Adrenal gland (tissue), 12 donors: ENCODE results near the gene AMFR. TPM values are rescaled to one million over a fixed set of nuclear protein-coding genes. Genes with fewer than 3 reads are reported as not detected.

Experiments
- DNase-seq, 7 donors: peaks; one replicate each; pipeline ENCODE4 v3.0.0-alpha.2; 2019 to 2020
- H3K27ac ChIP-seq, 5 donors: fragments of 200-600 bp; sonication (generic) in 4 of 5; 1 replicate in 3 of 5; 2 replicates in 2 of 5; pipeline versions ENCODE4 v1.5.1 to v1.8.0; 2016 to 2020; ENCODE audit warnings: mild to moderate bottlenecking in 1 of 5
- H3K27me3 ChIP-seq: fragments of 200-600 bp; 2 replicates; pipeline ENCODE4 v1.8.0; 2021
- H3K36me3 ChIP-seq, 2 donors: fragments of 200-600 bp; replicated peaks in 1 of 2; 1 replicate in 1 of 2; 2 replicates in 1 of 2; pipeline versions ENCODE4 v1.5.1 to v1.8.0; 2018 to 2022
- H3K4me1 ChIP-seq, 2 donors: fragments of 200-600 bp; replicated peaks in 1 of 2; 1 replicate in 1 of 2; 2 replicates in 1 of 2; pipeline versions ENCODE4 v1.5.1 to v1.8.0; 2018 to 2021
- H3K4me3 ChIP-seq, 4 donors: fragments of 200-600 bp; sonication (generic) in 3 of 4; one replicate each; pipeline ENCODE4 v1.5.1; 2016 to 2018
- H3K9me3 ChIP-seq, 3 donors: fragments of 200-600 bp; sonication (generic) in 1 of 3; replicated peaks in 1 of 3; 1 replicate in 2 of 3; 2 replicates in 1 of 3; pipeline versions ENCODE4 v1.5.1 to v1.8.0; 2016 to 2021
- POLR2A ChIP-seq, 2 donors: fragments of 450-650 bp; IDR thresholded peaks; one replicate each; pipeline ENCODE4 v1.6.1; 2017; ENCODE audit warnings: antibody characterized with exemption in 2 of 2, mild to moderate bottlenecking in 2 of 2, moderate library complexity in 1 of 2
- WGBS, 4 donors: extraction: QIAGEN DNeasy Blood & Tissue Kit in 2 of 4; methylation state at CpG; one replicate each; pipeline versions ENCODE4 v1.1.5 to v1.1.7; 2013 to 2017; 5-methylcytosine and 5-hydroxymethylcytosine counted together
- intact Hi-C, 2 donors: fragments of 100-400 bp; cut with DNase I; formaldehyde crosslinking; loops; one replicate each; pipeline versions ENCODE4 v1.14.1 to v1.15.0; 2022 to 2023
- polyA plus RNA-seq, 3 donors: library from polyadenylated mRNA; stranded (reverse); fragments of 200-250 nt in 2 of 3; fragments of 350-450 nt in 1 of 3; fragmentation: Illumina TruSeq in 1 of 3; extraction: RNeasy Lipid Tissue Mini Kit (QIAGEN cat#74804) in 1 of 3; gene quantifications; one replicate each; pipeline ENCODE4 v1.2.3, GENCODE V29; 2013 to 2014
- total RNA-seq, 9 donors: library from RNA; depleted of rRNA in 4 of 9; stranded (reverse); fragments of >200 nt in 4 of 9; fragments of 120-200 nt in 1 of 9; fragmentation: NEBNext Ultra II Directional in 1 of 9; extraction: Animal tissue kit (Norgen Biotek cat#: 25700) in 1 of 9; gene quantifications; one replicate each; pipeline versions ENCODE4 v1.1.0 to v1.2.4, GENCODE V29; 2013 to 2023
- TF ChIP-seq, protein P1 (sequence below), 6 experiments: fragments of 450-650 bp in 4 of 6; fragments of 200-600 bp in 2 of 6; sonication (generic) in 1 of 6; IDR thresholded peaks; 1 replicate in 5 of 6; 2 replicates in 1 of 6; pipeline versions ENCODE4 v1.5.1 to v1.8.0; 2016 to 2021; ENCODE audit warnings: antibody characterized with exemption in 6 of 6, mild to moderate bottlenecking in 2 of 6, moderate library complexity in 1 of 6
- donor health status: healthy with polysubstance abuse.
- donor health status: Bipolar disorder and iron deficiency.
- donor health status: DM: yes; HTN: yes; CAD: no.
- donor health status: DM: no; HTN: no; CAD: no.
- donor health status: DM: no; HTN: no; CAD: no.
- donor health status: DM: yes; HTN: yes; CAD: no.

The AMFR gene
- total and polyA plus RNA-seq, 12 donors, result 40.3 to 346 (median 206) TPM

DNA sequence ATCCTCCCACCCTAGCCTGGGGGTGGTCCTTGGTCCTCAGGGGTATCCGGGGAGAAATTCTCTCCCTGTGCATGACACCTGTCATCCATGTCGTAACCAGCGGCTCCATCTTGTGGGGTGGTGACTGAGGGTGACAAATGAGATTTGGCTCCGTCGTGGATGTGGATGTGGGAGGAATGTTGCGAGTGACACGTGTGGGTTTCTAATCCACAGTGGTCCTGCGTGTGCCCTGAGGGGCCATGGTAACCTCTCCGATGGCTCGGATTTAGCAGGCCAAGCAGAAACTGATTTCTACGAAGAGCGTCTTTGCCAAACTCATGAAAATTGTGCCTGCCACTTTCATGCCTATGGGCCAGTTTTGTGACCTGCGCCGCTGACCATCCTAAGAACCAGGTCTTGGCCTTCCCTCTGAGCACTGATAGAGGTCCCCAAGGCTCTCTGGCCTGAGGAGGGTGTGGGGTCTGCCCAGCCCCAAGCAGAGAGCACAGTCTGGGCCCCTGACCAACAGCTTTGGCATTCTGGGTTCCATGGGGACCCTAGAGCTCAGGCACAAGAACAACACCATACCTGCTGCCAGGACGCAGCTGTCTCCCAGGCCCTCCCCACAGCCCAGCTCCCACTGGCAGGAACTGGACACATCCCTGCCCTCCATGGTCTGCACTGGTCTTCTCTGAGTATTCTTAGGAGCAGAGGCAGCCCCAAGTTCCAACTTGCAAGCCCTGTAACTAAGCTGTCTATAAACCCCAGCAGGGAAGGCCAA is 79.0 kb downstream of the AMFR start:
- 92 to 96% (median 94%) methylated on average over 15 of the region's 15 CpGs for WGBS, 4 donors
- no peaks in the 10 kb centered on the region for H3K27me3 ChIP-seq
- no peaks in the 10 kb centered on the region for H3K9me3 ChIP-seq
- no peaks in the 10 kb centered on the region for H3K4me1 ChIP-seq
- no peak for DNase-seq
- TF ChIP-seq POLR2A (IDR thresholded peaks at IDR 0.05), result no peak
- TF ChIP-seq, protein P1, sequence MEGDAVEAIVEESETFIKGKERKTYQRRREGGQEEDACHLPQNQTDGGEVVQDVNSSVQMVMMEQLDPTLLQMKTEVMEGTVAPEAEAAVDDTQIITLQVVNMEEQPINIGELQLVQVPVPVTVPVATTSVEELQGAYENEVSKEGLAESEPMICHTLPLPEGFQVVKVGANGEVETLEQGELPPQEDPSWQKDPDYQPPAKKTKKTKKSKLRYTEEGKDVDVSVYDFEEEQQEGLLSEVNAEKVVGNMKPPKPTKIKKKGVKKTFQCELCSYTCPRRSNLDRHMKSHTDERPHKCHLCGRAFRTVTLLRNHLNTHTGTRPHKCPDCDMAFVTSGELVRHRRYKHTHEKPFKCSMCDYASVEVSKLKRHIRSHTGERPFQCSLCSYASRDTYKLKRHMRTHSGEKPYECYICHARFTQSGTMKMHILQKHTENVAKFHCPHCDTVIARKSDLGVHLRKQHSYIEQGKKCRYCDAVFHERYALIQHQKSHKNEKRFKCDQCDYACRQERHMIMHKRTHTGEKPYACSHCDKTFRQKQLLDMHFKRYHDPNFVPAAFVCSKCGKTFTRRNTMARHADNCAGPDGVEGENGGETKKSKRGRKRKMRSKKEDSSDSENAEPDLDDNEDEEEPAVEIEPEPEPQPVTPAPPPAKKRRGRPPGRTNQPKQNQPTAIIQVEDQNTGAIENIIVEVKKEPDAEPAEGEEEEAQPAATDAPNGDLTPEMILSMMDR (IDR thresholded peaks at IDR 0.05), result no peak
- no peak overlapping the region for H3K27ac ChIP-seq
- intact Hi-C loops, result no loop called here
- no peaks in the 10 kb centered on the region for H3K36me3 ChIP-seq
- H3K4me3 ChIP-seq, result no peak overlapping the region

DNA sequence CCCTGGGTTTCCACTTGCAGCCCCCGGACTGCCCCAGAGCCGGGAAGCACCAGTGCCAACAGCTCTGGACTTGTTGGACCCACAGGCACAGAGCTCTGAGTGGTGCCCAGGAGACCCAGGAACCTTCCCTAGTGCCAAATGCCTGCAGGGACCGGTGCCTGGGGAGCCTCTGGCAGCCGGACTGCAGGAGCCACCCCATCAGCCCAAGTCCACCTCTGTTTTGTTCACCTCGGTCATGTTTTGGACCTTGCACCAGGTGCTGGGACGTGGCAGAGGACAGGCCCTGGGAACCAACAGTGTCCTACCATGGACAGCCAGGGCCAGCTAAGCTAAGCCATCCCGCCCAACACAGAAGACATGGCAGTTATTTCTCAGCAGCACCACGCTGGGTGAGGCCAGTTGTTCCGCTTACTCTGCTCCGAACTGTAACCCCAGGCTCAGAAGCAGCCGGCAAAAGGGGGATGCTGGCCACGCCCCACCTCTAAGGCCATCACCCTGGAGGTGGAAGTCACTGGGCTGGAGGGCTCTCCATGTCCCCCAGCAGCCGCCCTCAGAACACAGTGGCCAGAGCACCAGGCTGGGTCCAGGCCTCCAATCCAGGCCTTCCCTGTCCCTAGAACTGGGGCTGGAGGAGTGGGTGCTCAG is 79.8 kb downstream of the AMFR start:
- no peaks in the 10 kb centered on the region for H3K27me3 ChIP-seq
- H3K27ac ChIP-seq, result no peak overlapping the region
- TF ChIP-seq POLR2A (IDR thresholded peaks at IDR 0.05), result no peak
- TF ChIP-seq, protein P1 (IDR thresholded peaks at IDR 0.05), result no peak
- H3K4me1 ChIP-seq, result no peaks in the 10 kb centered on the region
- intact Hi-C loops, result no loop called here
- no peaks in the 10 kb centered on the region for H3K36me3 ChIP-seq
- H3K4me3 ChIP-seq, result no peak overlapping the region
- 79 to 92% (median 88%) methylated on average over 5 to 13 of the region's 13 CpGs for WGBS, 4 donors
- DNase-seq, result no peak
- no peaks in the 10 kb centered on the region for H3K9me3 ChIP-seq

DNA sequence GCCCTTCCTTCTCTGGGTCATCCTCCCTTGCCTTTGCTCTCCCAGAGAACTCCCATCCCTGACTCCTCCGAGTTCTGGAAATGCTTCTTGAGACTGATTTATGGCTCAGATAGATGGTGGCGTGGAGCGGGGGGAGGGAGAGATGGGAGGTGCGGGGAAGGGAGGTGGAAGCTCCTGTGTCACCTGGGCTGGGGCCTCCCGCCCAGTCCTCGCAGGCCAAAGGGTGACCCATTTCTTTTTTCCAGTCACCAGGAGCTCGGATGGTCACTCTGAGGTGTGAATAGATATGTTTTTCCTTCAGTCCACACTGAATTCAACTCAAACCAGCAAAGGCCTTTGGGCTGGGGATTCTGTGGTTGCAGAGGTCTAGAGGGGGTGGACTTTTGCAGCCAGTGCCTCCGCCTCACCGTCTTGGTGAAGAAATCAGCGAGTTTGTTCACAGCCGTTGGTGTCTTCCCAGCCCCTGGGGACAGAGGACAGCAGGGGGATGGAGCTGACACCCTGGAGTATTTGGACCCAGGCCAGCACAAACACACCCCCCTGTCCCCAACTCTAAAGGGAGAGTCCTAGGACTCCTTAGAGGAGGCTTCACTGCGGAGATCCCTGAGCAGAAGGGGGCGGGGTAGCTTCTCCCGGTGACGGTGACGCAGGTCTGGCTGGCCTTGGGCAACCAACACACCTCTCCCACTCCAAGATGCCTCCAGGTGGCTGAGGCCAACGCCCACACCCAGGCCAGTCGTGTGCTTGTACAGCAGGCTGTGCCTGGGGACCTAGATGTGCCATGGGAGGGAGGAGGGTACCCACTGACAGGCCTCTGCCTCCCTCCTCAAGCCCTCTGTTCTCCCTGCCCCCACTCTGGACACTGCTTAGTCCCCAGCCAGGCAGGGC is 80.6 kb downstream of the AMFR start:
- Histone ChIP-seq H3K4me1 (no peaks in the 10 kb centered on the region), H3K36me3 (no peaks in the 10 kb centered on the region), H3K27me3 (no peaks in the 10 kb centered on the region), H3K4me3 (no peak overlapping the region), H3K9me3 (no peaks in the 10 kb centered on the region), H3K27ac (no peak overlapping the region)
- no peak for DNase-seq
- intact Hi-C loops, result no loop called here
- 77 to 87% (median 80%) methylated on average over 10 to 18 of the region's 18 CpGs for WGBS, 4 donors
- TF ChIP-seq, protein P1 (IDR thresholded peaks at IDR 0.05), result no peak
- no peak for TF ChIP-seq POLR2A (IDR thresholded peaks at IDR 0.05)
